ENCODE results near the gene SPRED2.
"Not testable (repeated sequence)": the region's sequence is repeated elsewhere in the genome, so short reads cannot be mapped to it uniquely, and the experiment has no call there.

The SPRED2 gene

GRCh38 chr2:65340898-65341681 lies 91.3 kb downstream of the SPRED2 start:
- Histone ChIP-seq H2BK5ac (ENCODE audit: low read length) (no peak overlapping the region), H3K36me3 (replicated peaks in 1 of 2; ENCODE audit: control insufficient read depth in 2 of 2, insufficient read depth in 2 of 2, low read length in 2 of 2) (peaks cover 5 to 61% of the 10 kb centered on the region in 2 donors), H4K8ac (ENCODE audit: low read depth, low read length) (no peak overlapping the region), H3K18ac (ENCODE audit: low read length) (no peak overlapping the region), H3K27ac (replicated peaks; ENCODE audit: low read length) (no peak overlapping the region), H3K9me3 (replicated peaks in 1 of 2; ENCODE audit: control insufficient read depth in 2 of 2, insufficient read depth in 1 of 2, low read depth in 1 of 2, low read length in 2 of 2) (peaks cover 2 to 24% of the 10 kb centered on the region in 2 donors), H3K4me1 (ENCODE audit: control insufficient read depth in 2 of 2, insufficient read depth in 1 of 2, low read depth in 1 of 2, low read length in 2 of 2) (peaks cover 0 to 2% of the 10 kb centered on the region in 2 donors), H2BK15ac (ENCODE audit: low read length) (no peak overlapping the region), H2BK120ac (ENCODE audit: low read depth, low read length) (no peak overlapping the region), H3K79me1 (ENCODE audit: low read depth, low read length) (no peaks in the 10 kb centered on the region), H4K91ac (ENCODE audit: low read depth, low read length, poor library complexity) (no peak overlapping the region), H3K4me3 (ENCODE audit: low read length in 2 of 2) (no peak overlapping the region), H3K9ac (ENCODE audit: low read depth, low read length, poor library complexity) (no peak overlapping the region), H3K14ac (ENCODE audit: low read length) (no peak overlapping the region), H2BK12ac (ENCODE audit: low read length) (no peak overlapping the region), H2AK5ac (ENCODE audit: low read depth, low read length) (no peak overlapping the region), H3K23ac (ENCODE audit: low read depth, low read length, poor library complexity) (no peak overlapping the region), H3K4me2 (ENCODE audit: insufficient read depth, low read length, poor library complexity, severe bottlenecking) (no peak overlapping the region), H3K27me3 (ENCODE audit: control insufficient read depth in 3 of 3, insufficient read depth in 3 of 3, low read depth in 1 of 3, low read length in 3 of 3) (no peaks in the 10 kb centered on the region), H3K4ac (ENCODE audit: low read length) (no peak overlapping the region), H2AFZ (ENCODE audit: low read length) (no peak overlapping the region)
- no CpG with 5 or more reads among the region's 9 CpGs for WGBS, 2 donors (ENCODE audit: extremely low coverage in 2 of 2, insufficient read length in 2 of 2, insufficient replicate concordance in 1 of 2)
- DNase-seq (ENCODE audit: low spot score) = no peak

GRCh38 chr2:65339648-65340047 lies 92.8 kb downstream of the SPRED2 start:
- H3K4me3 ChIP-seq (ENCODE audit: low read length in 2 of 2) = no peak overlapping the region

GRCh38 chr2:65338830-65339495 lies 93.4 kb downstream of the SPRED2 start:
- not testable (repeated sequence) for H3K4me3 ChIP-seq (ENCODE audit: low read length in 2 of 2); H3K27me3 ChIP-seq (ENCODE audit: control insufficient read depth in 3 of 3, insufficient read depth in 3 of 3, low read depth in 1 of 3, low read length in 3 of 3); H3K18ac ChIP-seq (ENCODE audit: low read length); H2AFZ ChIP-seq (ENCODE audit: low read length); H3K14ac ChIP-seq (ENCODE audit: low read length); H2BK120ac ChIP-seq (ENCODE audit: low read depth, low read length); H4K91ac ChIP-seq (ENCODE audit: low read depth, low read length, poor library complexity); H3K27ac ChIP-seq (replicated peaks; ENCODE audit: low read length); H2BK5ac ChIP-seq (ENCODE audit: low read length); DNase-seq (ENCODE audit: low spot score); H3K9ac ChIP-seq (ENCODE audit: low read depth, low read length, poor library complexity); H3K79me1 ChIP-seq (ENCODE audit: low read depth, low read length); H2BK15ac ChIP-seq (ENCODE audit: low read length); H3K4ac ChIP-seq (ENCODE audit: low read length); H2BK12ac ChIP-seq (ENCODE audit: low read length); H3K23ac ChIP-seq (ENCODE audit: low read depth, low read length, poor library complexity); H4K8ac ChIP-seq (ENCODE audit: low read depth, low read length); H3K4me2 ChIP-seq (ENCODE audit: insufficient read depth, low read length, poor library complexity, severe bottlenecking); H3K4me1 ChIP-seq (ENCODE audit: control insufficient read depth in 2 of 2, insufficient read depth in 1 of 2, low read depth in 1 of 2, low read length in 2 of 2); H2AK5ac ChIP-seq (ENCODE audit: low read depth, low read length)
- WGBS, 2 donors (ENCODE audit: extremely low coverage in 2 of 2, insufficient read length in 2 of 2, insufficient replicate concordance in 1 of 2) = no CpG with 5 or more reads among the region's 39 CpGs
- Histone ChIP-seq H3K36me3 (replicated peaks in 1 of 2; ENCODE audit: control insufficient read depth in 2 of 2, insufficient read depth in 2 of 2, low read length in 2 of 2) (peaks cover 4 to 69% of the 10 kb centered on the region in 2 donors), H3K9me3 (replicated peaks in 1 of 2; ENCODE audit: control insufficient read depth in 2 of 2, insufficient read depth in 1 of 2, low read depth in 1 of 2, low read length in 2 of 2) (peaks cover 2 to 16% of the 10 kb centered on the region in 2 donors)

More at GRCh38 chr2:65339648-65340047, 92.8 kb downstream of the SPRED2 start:
- DNase-seq (ENCODE audit: low spot score) = no peak
- Histone ChIP-seq H3K79me1 (ENCODE audit: low read depth, low read length) (no peaks in the 10 kb centered on the region), H2BK15ac (ENCODE audit: low read length) (no peak overlapping the region), H3K14ac (ENCODE audit: low read length) (no peak overlapping the region), H3K18ac (ENCODE audit: low read length) (no peak overlapping the region), H3K36me3 (replicated peaks in 1 of 2; ENCODE audit: control insufficient read depth in 2 of 2, insufficient read depth in 2 of 2, low read length in 2 of 2) (peaks cover 5 to 69% of the 10 kb centered on the region in 2 donors), H2AFZ (ENCODE audit: low read length) (no peak overlapping the region), H2BK5ac (ENCODE audit: low read length) (no peak overlapping the region), H3K27me3 (ENCODE audit: control insufficient read depth in 3 of 3, insufficient read depth in 3 of 3, low read depth in 1 of 3, low read length in 3 of 3) (no peaks in the 10 kb centered on the region), H2BK120ac (ENCODE audit: low read depth, low read length) (no peak overlapping the region), H3K4ac (ENCODE audit: low read length) (no peak overlapping the region), H4K8ac (ENCODE audit: low read depth, low read length) (no peak overlapping the region), H2BK12ac (ENCODE audit: low read length) (no peak overlapping the region), H3K9me3 (replicated peaks in 1 of 2; ENCODE audit: control insufficient read depth in 2 of 2, insufficient read depth in 1 of 2, low read depth in 1 of 2, low read length in 2 of 2) (peaks cover 2 to 22% of the 10 kb centered on the region in 2 donors), H3K9ac (ENCODE audit: low read depth, low read length, poor library complexity) (no peak overlapping the region), H2AK5ac (ENCODE audit: low read depth, low read length) (no peak overlapping the region), H3K23ac (ENCODE audit: low read depth, low read length, poor library complexity) (no peak overlapping the region), H4K91ac (ENCODE audit: low read depth, low read length, poor library complexity) (no peak overlapping the region), H3K4me2 (ENCODE audit: insufficient read depth, low read length, poor library complexity, severe bottlenecking) (no peak overlapping the region), H3K4me1 (ENCODE audit: control insufficient read depth in 2 of 2, insufficient read depth in 1 of 2, low read depth in 1 of 2, low read length in 2 of 2) (peaks cover 0 to under 1% of the 10 kb centered on the region in 2 donors), H3K27ac (replicated peaks; ENCODE audit: low read length) (no peak overlapping the region)

DNA sequence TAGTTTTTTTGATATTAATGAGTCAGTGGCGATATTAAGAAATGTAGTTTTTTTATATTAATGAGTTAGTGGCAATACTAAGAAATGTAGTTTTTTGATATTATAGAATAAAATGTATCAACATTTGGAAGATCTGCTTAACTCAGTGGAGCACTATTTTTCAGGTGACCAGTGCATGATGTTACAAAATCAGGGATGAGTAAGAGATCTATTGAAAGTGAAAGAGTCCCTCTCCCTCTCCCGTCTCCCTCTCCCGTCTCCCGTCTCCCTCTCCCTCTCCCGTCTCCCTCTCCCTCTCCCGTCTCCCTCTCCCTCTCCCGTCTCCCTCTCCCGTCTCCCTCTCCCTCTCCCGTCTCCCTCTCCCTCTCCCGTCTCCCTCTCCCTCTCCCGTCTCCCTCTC lies 94.5 kb downstream of the SPRED2 start:
- DNase-seq (ENCODE audit: low spot score); H3K23ac ChIP-seq (ENCODE audit: low read depth, low read length, poor library complexity); H3K4me2 ChIP-seq (ENCODE audit: insufficient read depth, low read length, poor library complexity, severe bottlenecking); H2BK120ac ChIP-seq (ENCODE audit: low read depth, low read length); H3K79me1 ChIP-seq (ENCODE audit: low read depth, low read length); H2AK5ac ChIP-seq (ENCODE audit: low read depth, low read length); H3K4me3 ChIP-seq (ENCODE audit: low read length in 2 of 2); H2BK12ac ChIP-seq (ENCODE audit: low read length); H4K8ac ChIP-seq (ENCODE audit: low read depth, low read length); H2AFZ ChIP-seq (ENCODE audit: low read length); H2BK15ac ChIP-seq (ENCODE audit: low read length); H3K4me1 ChIP-seq (ENCODE audit: control insufficient read depth in 2 of 2, insufficient read depth in 1 of 2, low read depth in 1 of 2, low read length in 2 of 2); H3K27me3 ChIP-seq (ENCODE audit: control insufficient read depth in 3 of 3, insufficient read depth in 3 of 3, low read depth in 1 of 3, low read length in 3 of 3); H3K18ac ChIP-seq (ENCODE audit: low read length); H3K14ac ChIP-seq (ENCODE audit: low read length); H2BK5ac ChIP-seq (ENCODE audit: low read length); H4K91ac ChIP-seq (ENCODE audit: low read depth, low read length, poor library complexity); H3K4ac ChIP-seq (ENCODE audit: low read length); H3K9ac ChIP-seq (ENCODE audit: low read depth, low read length, poor library complexity); H3K27ac ChIP-seq (replicated peaks; ENCODE audit: low read length): not testable (repeated sequence)
- H3K9me3 ChIP-seq (replicated peaks in 1 of 2; ENCODE audit: control insufficient read depth in 2 of 2, insufficient read depth in 1 of 2, low read depth in 1 of 2, low read length in 2 of 2) = peaks cover 2 to 16% of the 10 kb centered on the region in 2 donors
- WGBS, 2 donors (ENCODE audit: extremely low coverage in 2 of 2, insufficient read length in 2 of 2, insufficient replicate concordance in 1 of 2) = 100% methylated on average over 1 of the region's 11 CpGs
- H3K36me3 ChIP-seq (replicated peaks in 1 of 2; ENCODE audit: control insufficient read depth in 2 of 2, insufficient read depth in 2 of 2, low read length in 2 of 2) = peaks cover 4 to 68% of the 10 kb centered on the region in 2 donors

All from neuronal stem cell (in vitro differentiated cells).